HT-29 (cell line): ENCODE data around the gene MUC7. TPM values are rescaled to one million over a fixed set of nuclear protein-coding genes. Genes with fewer than 3 reads are reported as not detected.
"Not testable (repeated sequence)": the region's sequence is repeated elsewhere in the genome, so short reads cannot be mapped to it uniquely, and the experiment has no call there.

Experiments used
- DNase-seq: peaks from one replicate; pipeline ENCODE4 v3.0.0-alpha.2; 2015; ENCODE audit warnings: low spot score
- total RNA-seq: library from RNA; depleted of rRNA; stranded (reverse); fragments of >200 nt; shearing (Covaris generic); gene quantifications from 2 replicates; pipeline ENCODE4 v1.2.3, GENCODE V29; 2014; rRNA removed

Gene MUC7
- not detected in 2 replicates for total RNA-seq

DNA sequence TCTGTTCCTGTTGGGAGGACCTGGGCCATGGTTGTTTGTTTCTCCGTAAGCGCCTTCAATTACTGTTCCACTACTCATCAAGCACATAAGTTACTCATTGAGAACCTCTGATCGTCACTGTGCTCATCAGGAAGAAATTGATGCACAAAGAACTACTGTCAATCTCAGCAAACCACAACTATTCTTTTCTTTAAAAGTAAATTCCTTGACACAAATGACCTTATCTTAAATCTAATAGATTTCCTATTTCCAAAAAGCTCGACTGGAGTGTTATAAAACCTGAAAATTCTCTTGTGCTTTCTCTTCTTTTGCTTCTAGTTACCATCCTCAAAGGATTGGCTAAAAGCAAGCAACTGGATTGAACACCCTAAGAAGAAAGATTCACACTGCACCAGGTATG, at the start of gene MUC7:
Gene MUC7, plus strand, starts transcription at position 301 of the 400 bp plus-strand sequence. CDS start 1,825 bp downstream, outside the sequence.
- DNase-seq: no peak

DNA sequence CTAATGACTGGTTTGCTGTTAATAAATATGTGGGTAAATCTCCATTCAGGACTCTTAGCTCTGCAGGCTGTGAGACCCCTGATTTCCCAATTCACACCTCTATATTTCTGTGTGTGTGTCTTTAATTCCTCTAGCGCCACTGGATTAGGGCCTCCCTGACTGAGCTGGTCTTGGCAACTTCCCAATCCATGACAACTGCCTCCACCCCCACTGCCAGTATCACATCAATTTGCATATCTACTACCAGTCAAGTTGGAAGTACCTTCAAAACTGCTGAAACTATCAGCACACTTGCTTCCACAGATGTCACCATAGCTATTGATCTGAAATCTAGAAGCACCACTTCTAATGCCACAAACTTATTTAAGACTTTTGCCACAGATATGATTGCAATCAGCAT, 46.7 kb upstream of the MUC7 start:
- no peak for DNase-seq

DNA sequence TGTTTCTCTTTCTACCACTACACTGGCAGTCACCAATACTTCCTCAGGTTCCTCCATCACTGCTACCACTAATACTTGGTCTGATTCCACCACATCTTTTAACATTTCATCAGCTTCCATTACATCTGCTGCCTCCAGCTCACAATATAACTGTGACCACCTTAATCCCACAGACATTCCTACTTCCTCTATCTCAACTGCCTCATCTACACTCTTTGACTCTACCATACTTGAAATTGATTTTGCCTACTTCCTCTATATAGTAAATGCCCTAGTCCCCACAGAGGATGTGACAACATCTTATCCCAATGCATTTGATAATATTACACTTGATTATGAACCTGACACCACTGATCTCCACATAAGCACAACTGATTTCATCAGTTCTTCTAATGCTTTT, 45.2 kb upstream of the MUC7 start:
- DNase-seq: no peak

DNA sequence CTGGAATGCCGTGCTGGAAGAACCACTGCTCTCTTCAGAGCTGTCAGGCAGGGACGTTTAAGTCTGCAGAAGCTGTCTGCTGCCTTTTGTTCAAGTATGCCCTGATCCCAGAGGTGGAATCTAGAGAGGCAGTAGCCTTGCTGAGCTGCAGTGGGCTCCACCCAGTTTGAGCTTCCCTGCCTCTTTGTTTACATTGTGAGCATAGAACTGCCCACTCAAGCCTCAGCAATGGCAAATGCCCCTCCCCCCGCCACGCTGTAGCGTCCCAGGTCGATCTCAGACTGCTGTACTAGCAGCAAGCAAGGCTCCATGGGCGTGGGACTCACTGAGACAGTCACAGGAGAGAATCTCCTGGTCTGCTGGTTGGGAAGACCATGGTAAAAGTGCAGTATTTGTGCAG, 34.8 kb upstream of the MUC7 start:
- peak; percentile 34 for DNase-seq

DNA sequence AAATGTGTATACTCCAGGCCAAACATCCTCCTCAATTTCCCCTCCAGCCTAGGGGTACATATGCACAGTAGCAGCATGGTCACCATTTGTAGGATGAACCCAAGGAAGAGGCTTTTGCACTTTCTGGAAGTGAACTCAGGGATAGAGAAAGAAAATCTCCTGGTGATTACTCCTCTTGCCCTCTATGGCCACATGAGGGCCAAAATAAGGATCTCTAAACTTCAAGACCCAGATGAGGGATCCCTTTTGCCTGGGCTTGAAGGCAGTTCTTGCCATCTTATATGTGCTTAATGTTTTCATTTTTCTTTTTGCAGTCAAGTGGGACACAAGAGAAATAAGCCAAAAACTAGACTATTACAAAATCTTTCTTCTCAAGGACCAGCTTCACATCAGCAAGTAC, 29.5 kb upstream of the MUC7 start:
- no peak for DNase-seq

DNA sequence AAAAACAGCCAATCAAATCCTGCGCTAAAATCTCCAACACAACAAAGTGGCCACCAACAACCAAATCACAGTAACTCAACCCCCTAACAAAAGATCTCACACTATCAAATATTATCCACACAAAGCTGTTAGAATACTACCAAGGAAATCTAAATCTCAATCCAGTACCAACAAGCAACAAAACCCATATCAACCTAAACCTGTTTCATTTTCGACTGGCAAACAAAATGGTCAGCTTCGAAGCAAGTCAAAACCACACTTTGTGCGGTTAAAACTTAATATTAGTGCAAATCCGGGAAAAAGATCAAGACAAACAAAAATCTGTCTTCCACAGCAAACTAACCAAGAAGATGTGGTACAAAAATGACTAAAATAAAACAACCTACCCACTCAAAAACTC, 28.7 kb upstream of the MUC7 start:
- DNase-seq: no peak

DNA sequence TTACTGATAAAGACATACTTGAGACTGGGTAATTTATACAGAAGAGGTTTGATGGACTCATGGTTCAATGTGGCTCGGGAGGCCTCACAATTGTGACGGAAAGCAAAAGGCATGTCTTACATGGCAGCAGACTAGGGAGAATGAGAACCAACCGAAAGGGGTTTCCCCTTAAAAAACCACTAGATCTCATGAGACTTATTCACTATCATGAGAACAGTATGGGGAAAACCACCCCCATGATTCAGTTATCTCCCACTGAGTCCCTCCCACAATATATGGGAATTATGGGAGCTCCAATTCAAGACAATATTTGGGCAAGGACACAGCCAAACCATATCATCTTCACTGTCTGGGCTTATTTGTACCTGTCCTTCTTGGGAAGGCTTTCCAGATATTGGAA, 22.8 kb upstream of the MUC7 start:
- DNase-seq: no peak

DNA sequence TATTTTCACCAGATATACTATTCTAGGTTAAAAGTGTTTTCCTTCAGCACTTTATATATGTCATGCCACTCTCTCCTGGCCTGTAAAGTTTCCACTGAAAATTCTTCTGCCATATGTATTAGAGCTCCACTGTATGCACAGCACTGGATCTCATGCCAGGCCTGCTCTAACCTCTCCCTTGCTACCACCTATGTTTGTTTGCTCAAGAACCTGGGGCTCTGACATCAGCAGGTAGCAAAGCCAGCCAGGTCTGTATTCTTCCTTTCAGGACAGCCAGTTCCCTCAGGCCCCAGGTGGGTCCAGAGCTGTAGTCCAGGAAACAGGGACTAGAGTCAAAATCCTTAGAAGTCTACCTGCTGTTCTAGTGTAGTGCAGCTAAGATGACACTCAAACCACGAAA, 19.1 kb upstream of the MUC7 start:
- no peak for DNase-seq

DNA sequence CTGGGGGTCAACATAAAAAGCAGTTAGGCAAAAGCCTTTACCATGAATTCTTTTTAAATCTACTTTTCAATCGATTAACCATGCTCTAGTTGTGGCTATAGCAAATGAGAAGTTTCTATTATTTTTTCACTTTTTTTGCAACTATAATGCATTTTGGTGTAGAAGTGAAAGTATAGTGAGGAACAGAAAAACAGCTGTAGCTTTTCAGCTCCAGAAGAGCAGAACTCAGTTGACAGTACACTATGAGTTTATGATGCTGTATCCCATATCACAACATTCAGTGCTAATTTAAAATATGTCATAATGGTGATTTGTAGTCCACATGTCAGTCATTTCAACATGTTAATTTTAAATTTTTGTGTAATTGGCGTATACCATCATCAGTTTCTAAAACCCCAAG, 8.7 kb upstream of the MUC7 start:
- DNase-seq: no peak

DNA sequence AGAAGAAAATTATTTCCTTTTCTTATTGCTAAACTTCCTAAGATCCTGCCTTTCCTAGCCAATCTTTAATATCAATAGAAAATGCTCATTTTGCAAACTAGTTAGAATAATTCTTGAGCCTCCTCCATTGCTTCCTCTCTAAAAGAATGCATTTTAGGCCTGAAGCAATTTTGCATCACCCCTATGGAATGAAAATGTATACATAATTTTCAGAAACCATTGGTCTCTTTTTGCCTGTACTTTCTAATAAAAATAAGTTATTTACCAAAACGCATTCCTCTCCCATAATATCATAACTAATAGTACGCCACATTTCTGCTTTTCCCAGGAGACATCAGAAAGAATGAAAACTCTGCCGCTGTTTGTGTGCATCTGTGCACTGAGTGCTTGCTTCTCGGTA, 1.7 kb downstream of the MUC7 start:
- DNase-seq: no peak

DNA sequence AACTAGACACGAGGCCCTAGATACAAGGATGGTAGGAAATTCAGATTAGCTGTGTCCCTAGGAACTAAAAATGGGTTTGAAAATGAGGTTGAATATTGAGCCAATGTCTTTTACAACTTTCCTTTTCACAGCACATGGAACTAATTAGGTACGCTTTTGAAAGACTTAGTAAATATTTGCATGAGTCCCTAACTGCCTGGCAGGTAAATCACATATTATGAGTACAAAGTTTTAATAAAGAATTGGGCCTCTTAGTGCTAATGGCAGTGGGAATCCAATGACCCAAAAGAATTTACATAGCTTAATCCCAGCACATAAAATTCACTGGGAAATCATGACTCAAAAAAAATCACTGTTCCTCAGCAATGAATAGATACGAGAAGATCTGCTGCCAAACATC, 16.8 kb downstream of the MUC7 start:
- DNase-seq: no peak

DNA sequence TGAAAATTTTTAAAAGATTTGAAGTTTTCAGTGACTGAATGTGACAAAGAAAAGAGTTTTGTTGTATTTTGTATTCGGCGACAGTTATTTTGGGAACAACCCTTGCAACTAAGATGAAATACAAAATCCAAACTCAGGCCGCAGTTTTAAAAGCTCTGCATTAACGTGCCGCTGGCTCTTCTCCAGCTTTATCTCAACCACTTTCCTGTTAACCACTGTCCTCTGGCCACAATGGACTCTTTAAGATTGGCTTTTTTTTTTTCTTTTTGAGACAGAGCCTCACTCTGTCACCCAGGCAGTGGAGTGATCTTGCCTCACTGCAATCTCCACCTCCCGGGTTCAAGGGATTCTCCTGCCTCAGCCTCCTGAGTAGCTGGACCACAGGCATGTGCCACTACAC, 24.2 kb downstream of the MUC7 start:
- no peak for DNase-seq

DNA sequence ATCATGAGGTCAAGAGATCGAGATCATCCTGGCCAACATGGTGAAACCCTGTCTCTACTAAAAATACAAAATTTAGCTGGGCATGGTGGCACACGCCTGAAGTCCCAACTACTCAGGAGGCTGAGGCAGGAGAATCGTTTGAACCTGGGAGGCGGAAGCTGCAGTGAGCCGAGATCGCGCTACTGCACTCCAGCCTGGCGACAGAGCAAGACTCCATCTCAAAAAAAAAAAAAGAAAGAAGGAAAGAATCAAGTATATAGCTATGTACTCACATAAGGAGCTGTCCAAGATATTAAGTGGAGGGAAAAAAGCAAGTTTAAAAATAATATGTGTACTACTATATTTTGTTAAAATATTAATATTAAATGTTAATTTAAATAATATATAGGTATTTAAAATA, 29.8 kb downstream of the MUC7 start:
- not testable (repeated sequence) for DNase-seq

DNA sequence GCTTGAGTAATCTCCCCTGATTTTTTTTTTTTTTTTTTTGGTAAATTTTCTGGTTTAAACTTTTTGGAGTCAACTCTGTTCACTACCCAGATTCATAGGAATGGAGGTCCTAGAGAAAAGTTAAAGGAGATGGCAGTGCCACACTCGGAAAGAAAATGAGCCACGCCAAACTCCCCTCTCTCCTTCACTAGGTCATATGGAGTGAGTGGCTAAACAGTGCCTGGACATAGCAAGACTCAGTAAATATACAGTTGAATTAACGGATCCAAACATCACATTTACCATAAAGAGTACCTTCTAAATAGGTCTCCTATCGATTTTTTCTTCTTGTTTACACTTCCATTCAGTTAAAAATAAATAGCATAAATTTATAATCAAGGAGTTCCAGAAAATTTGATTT, 32.7 kb downstream of the MUC7 start:
- DNase-seq: no peak

DNA sequence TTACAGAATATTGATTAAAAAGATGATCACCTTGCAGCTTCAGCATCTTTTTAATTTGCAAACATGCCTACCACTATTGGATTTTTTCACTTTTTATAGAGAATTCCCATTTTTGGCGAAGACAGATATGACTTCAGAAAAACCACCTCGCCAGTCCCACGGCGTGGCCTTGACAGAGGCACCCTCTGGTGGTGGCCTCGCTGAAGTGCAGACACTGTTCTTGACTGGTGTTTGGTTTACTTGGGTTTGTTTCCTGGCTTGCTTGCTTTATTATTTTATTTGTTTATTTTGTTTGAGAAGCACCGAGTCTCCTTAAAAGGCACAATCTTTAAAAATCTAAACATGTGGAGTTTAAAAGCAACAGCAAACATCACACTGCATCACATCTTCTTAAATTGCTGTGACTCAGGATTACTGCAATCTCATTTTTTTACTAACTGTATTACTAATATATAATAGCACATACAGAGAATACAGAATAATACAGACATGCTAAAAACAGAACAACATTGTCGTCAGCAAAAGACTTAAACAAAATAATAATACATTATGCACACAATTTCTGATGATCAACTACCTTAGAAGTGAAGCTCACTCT, 33.3 kb downstream of the MUC7 start:
- DNase-seq: peak; percentile 61

DNA sequence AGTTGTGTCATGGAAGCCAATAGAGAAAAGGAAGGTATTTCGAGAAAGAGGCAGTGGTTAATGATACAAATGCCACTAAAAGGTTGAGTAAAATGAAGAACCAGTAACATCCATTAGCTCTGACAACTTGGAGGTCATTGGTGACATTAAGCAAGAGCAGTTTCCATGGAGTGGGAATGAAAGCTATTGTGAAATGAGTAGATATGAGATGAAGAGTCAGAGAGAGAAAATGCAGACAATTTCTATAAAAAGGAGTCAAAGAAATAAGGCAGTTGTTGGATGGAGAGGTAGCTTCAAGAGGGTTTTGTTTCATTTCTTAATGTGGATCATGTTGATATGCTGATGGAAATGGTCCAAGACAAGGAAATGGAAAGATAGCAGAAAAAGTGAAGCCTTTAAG, 36.8 kb downstream of the MUC7 start:
- DNase-seq: no peak

DNA sequence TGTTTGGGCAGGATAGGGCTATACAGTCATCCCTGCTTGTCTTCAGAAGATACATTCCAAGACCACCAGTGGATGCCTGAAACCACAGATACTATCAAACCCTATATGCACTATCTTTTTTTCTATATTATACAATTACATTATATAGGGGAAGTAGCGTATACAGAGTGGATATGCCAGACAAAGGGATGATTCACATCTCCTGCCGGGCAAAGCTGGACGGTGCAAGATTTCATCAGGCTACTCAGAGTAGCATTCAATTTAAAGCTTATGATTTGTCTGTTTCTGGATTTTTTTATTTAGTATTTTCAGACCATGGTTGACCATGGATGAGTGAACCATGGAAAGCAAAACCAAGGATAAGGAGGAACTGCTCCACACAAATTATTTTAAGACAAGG, 39.4 kb downstream of the MUC7 start:
- DNase-seq: no peak

DNA sequence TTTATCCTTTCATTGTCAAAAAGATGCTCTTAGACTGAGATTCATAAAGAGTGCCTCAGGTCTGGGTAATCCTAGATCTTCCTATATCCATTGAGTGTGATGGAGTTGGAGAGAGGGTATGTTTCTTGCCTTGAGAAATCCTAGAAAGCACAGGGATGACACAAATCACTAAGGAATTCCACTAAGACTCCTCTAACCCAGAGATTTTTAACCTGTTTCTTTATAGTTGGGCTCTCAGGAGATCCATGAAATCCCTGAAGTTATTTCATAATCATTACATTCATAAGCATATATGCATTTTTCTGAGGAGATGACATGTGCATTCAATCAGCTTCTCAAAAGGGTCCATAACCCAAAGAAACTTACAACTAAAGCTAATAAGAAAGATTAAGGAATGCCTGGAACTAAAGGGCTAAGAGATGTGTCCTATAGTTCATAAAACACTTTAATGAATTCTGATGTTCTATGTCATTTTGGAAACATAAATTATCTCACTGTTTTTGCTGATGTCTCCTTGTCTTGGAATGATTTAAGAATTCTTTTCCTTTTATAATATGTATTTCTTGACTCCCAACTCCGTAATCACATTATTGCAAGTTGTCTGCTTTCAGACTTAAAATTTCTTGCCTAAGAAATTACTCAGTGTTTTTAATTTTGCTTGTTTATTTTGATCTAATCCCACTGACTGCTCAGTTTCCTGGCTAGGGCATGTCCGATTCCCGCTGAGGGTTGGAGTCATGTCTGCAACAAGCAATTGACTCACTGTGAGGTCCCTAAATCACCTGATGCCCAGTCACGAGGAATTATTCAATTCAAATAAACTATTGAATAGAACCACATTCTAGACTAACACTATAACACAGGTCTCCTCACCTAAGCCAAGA, 43.6 kb downstream of the MUC7 start:
- DNase-seq: no peak

DNA sequence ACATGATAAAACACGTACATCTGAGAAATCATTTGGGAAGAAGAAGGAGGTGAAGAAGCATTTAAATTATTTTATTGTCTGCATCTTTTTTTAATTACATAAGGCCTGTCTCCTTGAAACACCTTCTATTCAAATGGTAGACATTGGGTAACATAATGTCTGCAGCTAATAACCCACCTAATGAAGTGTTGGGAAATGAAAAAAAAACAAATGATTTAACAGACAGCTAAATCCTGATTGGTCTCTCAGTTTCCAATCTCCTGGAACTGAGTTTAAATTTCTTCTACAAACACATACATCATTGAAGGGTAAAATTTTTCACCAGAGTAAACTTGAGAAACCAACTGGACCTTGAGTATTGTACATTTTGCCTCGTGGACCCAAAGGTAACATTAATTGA, 46.3 kb downstream of the MUC7 start, which contains the start of gene AMTN:
Gene AMTN, plus strand, starts transcription at position 301 of the 400 bp plus-strand sequence. CDS start 209 bp downstream, outside the sequence.
- no peak for DNase-seq

DNA sequence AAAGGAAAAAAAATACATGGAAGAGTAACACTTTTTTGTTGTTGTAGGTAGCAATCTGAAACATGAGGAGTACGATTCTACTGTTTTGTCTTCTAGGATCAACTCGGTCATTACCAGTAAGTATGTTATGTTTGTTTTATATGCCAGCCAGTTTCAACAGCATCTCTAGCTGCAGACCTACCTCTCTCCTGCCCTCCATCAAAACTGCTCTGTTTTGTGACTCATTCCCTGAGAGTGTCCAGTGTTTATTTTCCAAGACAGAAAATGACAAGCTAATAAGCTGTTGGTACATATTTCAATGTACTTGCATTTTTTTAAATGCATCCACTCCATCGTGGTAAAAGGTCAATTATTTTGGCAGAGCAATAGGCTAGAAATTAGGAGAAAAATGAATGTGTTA, 46.7 kb downstream of the MUC7 start:
- DNase-seq: no peak

DNA sequence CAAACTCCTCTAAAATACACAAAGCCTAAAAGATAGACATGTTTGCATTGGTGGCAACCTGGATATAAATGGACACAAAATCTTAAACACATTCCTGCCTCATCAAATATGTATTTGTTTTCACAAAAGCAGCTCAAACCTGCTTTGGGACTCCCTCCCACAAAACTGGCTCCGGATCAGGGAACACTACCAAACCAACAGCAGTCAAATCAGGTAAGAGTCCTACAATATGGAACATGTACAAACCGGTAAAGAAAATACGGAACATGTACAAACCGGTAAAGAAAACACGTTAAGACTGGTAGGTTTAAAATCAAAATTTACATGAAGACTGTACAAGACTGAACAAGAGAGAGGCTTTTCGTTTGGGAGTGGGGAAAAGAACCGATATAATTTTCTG, 50.6 kb downstream of the MUC7 start:
- DNase-seq: no peak

DNA sequence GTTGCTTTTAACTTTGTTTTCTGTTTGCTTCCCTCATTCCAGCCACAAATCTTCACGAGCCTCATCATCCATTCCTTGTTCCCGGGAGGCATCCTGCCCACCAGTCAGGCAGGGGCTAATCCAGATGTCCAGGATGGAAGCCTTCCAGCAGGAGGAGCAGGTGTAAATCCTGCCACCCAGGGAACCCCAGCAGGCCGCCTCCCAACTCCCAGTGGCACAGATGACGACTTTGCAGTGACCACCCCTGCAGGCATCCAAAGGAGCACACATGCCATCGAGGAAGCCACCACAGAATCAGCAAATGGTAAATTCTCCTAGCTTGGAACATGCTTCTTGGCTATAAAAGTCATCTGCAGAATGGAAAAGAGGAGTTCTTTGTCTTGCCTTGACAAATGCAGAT, 59.0 kb downstream of the MUC7 start:
- no peak for DNase-seq

DNA sequence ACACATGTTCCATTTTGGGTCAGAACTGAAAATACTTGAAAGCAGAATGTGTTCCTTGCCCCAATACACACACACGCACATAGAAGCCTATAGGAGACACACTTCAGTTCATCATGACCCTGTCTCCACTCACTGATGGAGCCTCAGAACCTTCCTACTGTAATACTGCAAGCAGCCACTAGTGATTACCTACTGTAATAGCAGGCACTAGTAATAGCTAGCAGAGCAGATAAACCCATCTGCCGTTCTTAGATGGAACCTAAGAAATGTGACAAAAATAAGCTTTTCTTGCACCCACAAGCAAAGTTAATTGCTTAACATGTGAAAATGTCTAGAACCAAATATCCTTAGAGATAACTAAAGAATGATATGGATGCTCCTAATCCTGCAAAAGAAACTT, 60.0 kb downstream of the MUC7 start:
- DNase-seq: peak; percentile 7
